ENCODE measurements around the gene RELT. TPM values are rescaled to one million over a fixed set of nuclear protein-coding genes. Genes with fewer than 3 reads are reported as not detected.

RELT gene
- total RNA-seq, 1 experiment from 2014 or later = 13.8 TPM

- no TSS peak for BruUV-seq (replicated peaks)
- H3K9me2 ChIP-seq (ENCODE audit: insufficient read depth) = no peaks in the 10 kb centered on the region
- DNase-seq (ENCODE audit: low read depth, low spot score) (no peak), ATAC-seq (no peak)
- ChIA-PET CTCF (interaction anchor here (1.0 to 6.3 kb wide), 4 partner anchors 7 to 65 kb away, joined by 3 to 28 read pairs (median 11); no protein-coding TSS in a partner anchor), RAD21 (ENCODE audit: low non-redundant PET in 1 of 2, low total read pairs in 2 of 2, uncharacterized antibody in 2 of 2, unreplicated experiment in 2 of 2) (no interaction called here), POLR2A (interaction anchor here (0.9 to 1.8 kb wide), 2 partner anchors 8 to 19 kb away, joined by 3 to 4 read pairs; no protein-coding TSS in a partner anchor)
- H3K27me3 ChIP-seq (ENCODE audit: insufficient read depth, low read length) = no peaks in the 10 kb centered on the region
- peak overlapping the region; percentile 53 for H3K4me2 ChIP-seq (ENCODE audit: low read length)
- no peaks in the 10 kb centered on the region for H3K36me3 ChIP-seq (ENCODE audit: control insufficient read depth in 1 of 2, insufficient read depth in 2 of 2, low read length in 2 of 2)
- no peak overlapping the region for H3K9ac ChIP-seq (ENCODE audit: low read length)
- H3K79me2 ChIP-seq (ENCODE audit: insufficient read depth, low read length) = 0 out of 2 replicates have a peak, but pooled peaks cover 3% of the 10 kb centered on the region
- H3K4me1 ChIP-seq (ENCODE audit: control insufficient read depth in 1 of 2, insufficient read depth in 2 of 2, low read length in 2 of 2) = peaks cover 37 to 54% of the 10 kb centered on the region in 2 experiments
- H2AFZ ChIP-seq (ENCODE audit: low read depth, low read length, poor library complexity, severe bottlenecking) = no peak overlapping the region
- TF ChIP-seq POLR2AphosphoS5 (IDR thresholded peaks at IDR 0.05; ENCODE audit: low read depth, low read length) (no peak), JUND (IDR thresholded peaks at IDR 0.05) (no peak), TCF7L2 (IDR thresholded peaks at IDR 0.05; ENCODE audit: borderline replicate concordance, extremely low read depth, insufficient read depth, insufficient read length) (no peak), ZBTB33 (IDR thresholded peaks at IDR 0.05; ENCODE audit: extremely low read depth, insufficient replicate concordance, low read length) (no peak), SP1 (IDR thresholded peaks at IDR 0.05; ENCODE audit: low read depth) (no peak), CTCF (IDR thresholded peaks at IDR 0.05 in 2 of 3, conservative IDR thresholded peaks at IDR 0.05 in 1 of 3; ENCODE audit: borderline replicate concordance in 1 of 3, insufficient read depth in 1 of 3, low read depth in 2 of 3, low read length in 2 of 3) (no peak)
- no peaks in the 10 kb centered on the region for H3K9me3 ChIP-seq (ENCODE audit: control insufficient read depth in 1 of 2, insufficient read depth in 1 of 2, low read depth in 1 of 2, low read length in 2 of 2)
- H4K20me1 ChIP-seq (ENCODE audit: insufficient read depth) = no peaks in the 10 kb centered on the region
- no peak overlapping the region for H3K4me3 ChIP-seq (replicated peaks in 1 of 2; ENCODE audit: low read depth in 1 of 2, low read length in 2 of 2)
- no peak overlapping the region for H3K27ac ChIP-seq (ENCODE audit: low read depth, low read length)
- intact Hi-C loops (cut with micrococcal nuclease) = no loop called here
Observed at GRCh38 chr11:73327812-73328364, 48.3 kb upstream of the RELT start.
